ENCODE measurements around the gene LILRB2. TPM values are rescaled to one million over a fixed set of nuclear protein-coding genes. Genes with fewer than 3 reads are reported as not detected.

Gene LILRB2
- total and polyA plus RNA-seq, 9 donors, result 0.24 to 15.1 (median 2.1) TPM

GRCh38 chr19:54299515-54299914 is 18.6 kb upstream of the LILRB2 start:
- Histone ChIP-seq H3K27me3 (no peaks in the 10 kb centered on the region), H3K36me3 (no peaks in the 10 kb centered on the region), H3K27ac (no peak overlapping the region), H3K4me1 (ENCODE audit: insufficient read depth) (no peaks in the 10 kb centered on the region), H3K4me3 (no peak overlapping the region), H3K9me3 (no peaks in the 10 kb centered on the region)
- 75 to 82% (median 77%) methylated on average over 5 of the region's 5 CpGs for WGBS, 3 donors
- no peak for DNase-seq
- TF ChIP-seq CTCF (IDR thresholded peaks at IDR 0.05) (no peak), EP300 (IDR thresholded peaks at IDR 0.05) (no peak), POLR2A (IDR thresholded peaks at IDR 0.05) (no peak)
- intact Hi-C loops (cut with DNase I), result no loop called here

DNA sequence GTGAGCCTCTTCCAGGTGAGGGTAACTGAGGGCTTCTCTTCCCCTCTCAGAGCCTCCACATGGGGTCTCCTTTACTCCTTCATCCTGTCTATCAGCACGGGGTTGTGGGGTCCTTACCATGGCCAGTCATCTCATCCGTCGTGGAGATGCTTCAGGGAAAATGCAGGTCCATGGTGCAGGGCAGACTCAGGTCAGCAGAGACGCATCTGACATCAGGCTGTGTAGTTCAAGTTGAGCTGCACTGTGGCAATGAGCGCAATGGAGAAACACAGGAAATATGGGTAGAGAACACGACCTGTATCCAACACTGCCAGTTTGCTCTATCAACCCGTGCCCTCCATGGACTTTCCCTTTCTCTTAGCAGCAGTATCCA is 18.2 kb upstream of the LILRB2 start:
- no peak for DNase-seq
- H3K27me3 ChIP-seq, result no peaks in the 10 kb centered on the region
- 56 to 64% (median 60%) methylated on average over 7 of the region's 7 CpGs for WGBS, 3 donors
- H3K36me3 ChIP-seq, result no peaks in the 10 kb centered on the region
- TF ChIP-seq POLR2A (IDR thresholded peaks at IDR 0.05), result no peak
- no peak for TF ChIP-seq CTCF (IDR thresholded peaks at IDR 0.05)
- TF ChIP-seq EP300 (IDR thresholded peaks at IDR 0.05), result no peak
- H3K27ac ChIP-seq, result no peak overlapping the region
- H3K4me3 ChIP-seq, result no peak overlapping the region
- H3K4me1 ChIP-seq (ENCODE audit: insufficient read depth), result no peaks in the 10 kb centered on the region
- H3K9me3 ChIP-seq, result no peaks in the 10 kb centered on the region
- intact Hi-C loops (cut with DNase I), result no loop called here

- Histone ChIP-seq H3K4me1 (ENCODE audit: insufficient read depth) (no peaks in the 10 kb centered on the region), H3K27ac (no peak overlapping the region), H3K4me3 (no peak overlapping the region), H3K9me3 (no peaks in the 10 kb centered on the region), H3K36me3 (no peaks in the 10 kb centered on the region), H3K27me3 (no peaks in the 10 kb centered on the region)
- intact Hi-C loops (cut with DNase I), result no loop called here
- DNase-seq, result no peak
- 48 to 57% (median 56%) methylated on average over 3 to 4 of the region's 4 CpGs for WGBS, 3 donors
- TF ChIP-seq EP300 (IDR thresholded peaks at IDR 0.05) (no peak), POLR2A (IDR thresholded peaks at IDR 0.05) (no peak), CTCF (IDR thresholded peaks at IDR 0.05) (no peak)
Observed at GRCh38 chr19:54298357-54299125, 17.6 kb upstream of the LILRB2 start.

DNA sequence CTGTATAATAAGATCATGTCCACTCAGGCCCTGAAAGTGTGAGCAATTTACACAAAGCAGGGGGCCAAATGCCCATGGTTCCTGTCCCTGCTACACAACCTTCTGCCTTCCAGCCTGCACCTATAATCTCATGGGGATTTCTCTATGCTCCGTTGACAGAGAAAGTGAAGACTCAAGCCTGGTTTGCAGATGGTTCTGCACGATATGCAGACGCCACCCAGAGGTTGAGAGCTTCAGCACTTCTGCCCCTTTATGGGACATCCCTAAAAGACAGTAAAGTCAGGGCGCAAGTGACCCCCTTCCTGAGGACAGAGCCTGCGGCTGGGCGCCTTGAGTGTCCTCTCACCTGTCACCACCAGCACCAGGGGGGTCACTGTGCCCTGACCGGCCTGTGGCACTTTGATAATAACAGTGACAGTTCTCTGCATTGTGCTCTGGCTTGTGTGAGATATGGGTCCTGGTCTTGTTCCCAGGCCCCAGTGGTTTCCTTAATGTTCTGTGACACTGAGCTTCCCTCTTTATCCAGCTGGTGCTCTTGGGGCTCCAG is 16.9 kb upstream of the LILRB2 start:
- no peaks in the 10 kb centered on the region for H3K4me1 ChIP-seq (ENCODE audit: insufficient read depth)
- H3K9me3 ChIP-seq, result no peaks in the 10 kb centered on the region
- TF ChIP-seq EP300 (IDR thresholded peaks at IDR 0.05) (no peak), POLR2A (IDR thresholded peaks at IDR 0.05) (no peak), CTCF (IDR thresholded peaks at IDR 0.05) (no peak)
- no peak for DNase-seq
- no peaks in the 10 kb centered on the region for H3K36me3 ChIP-seq
- no peak overlapping the region for H3K4me3 ChIP-seq
- WGBS, 3 donors, result 35 to 46% (median 42%) methylated on average over 7 of the region's 7 CpGs
- intact Hi-C loops (cut with DNase I), result no loop called here
- H3K27ac ChIP-seq, result no peak overlapping the region
- no peaks in the 10 kb centered on the region for H3K27me3 ChIP-seq
